GM15510 (cell line): ENCODE data around the gene CEMIP.

Experiments
- POLR2A ChIP-seq: IDR thresholded peaks from 3 replicates; pipeline ENCODE4 v1.6.1; 2011; ENCODE audit warnings: borderline replicate concordance; ENCODE audit not compliant: insufficient read length; ENCODE audit errors: extremely low read depth

Gene CEMIP

GRCh38 chr15:80924278-80924677 lies 145.1 kb downstream of the CEMIP start:
- no peak for TF ChIP-seq POLR2A

DNA sequence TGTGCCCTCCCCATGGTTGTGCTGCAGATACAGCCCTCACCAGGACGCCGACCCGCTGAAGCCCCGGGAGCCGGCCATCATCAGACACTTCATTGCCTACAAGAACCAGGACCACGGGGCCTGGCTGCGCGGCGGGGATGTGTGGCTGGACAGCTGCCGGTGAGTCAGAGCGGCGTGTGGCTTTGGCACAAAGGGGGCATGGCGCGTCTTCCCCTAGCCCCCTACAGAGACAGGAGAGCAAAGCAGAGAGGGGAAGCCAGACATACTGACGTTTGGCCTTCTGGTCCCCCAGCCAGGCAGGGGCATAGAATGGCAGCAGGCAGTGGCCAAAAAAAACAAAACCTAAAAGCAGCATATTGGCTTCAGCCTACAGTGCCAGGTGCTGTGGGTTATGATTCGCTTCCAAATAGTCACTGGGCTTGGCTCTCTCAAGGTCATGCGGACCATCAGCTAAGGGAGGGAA lies 146.5 kb downstream of the CEMIP start:
- TF ChIP-seq POLR2A, result no peak

GRCh38 chr15:80926126-80926525 lies 147.0 kb downstream of the CEMIP start:
- TF ChIP-seq POLR2A, result no peak

DNA sequence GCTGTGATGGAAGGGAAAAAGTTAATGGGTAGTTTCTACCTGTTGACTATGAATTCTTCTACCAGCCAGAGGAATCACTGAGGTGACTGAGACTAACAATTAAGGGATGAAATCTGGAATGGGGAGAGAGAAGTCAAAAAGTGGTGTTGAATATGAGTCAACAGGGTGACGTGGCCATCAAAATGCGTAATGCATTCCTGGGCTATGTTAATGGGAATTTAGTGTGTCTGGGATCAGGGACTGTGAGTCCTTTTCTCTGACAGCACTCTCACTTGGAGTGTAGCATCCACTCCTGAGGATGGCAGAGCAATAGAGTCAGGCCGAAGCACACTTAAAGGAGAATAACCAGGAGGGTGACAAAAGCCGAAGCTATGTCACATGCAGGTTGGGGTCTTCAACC lies 150.1 kb downstream of the CEMIP start:
- no peak for TF ChIP-seq POLR2A

- TF ChIP-seq POLR2A, result no peak
These were observed 150.5 kb downstream of the CEMIP start for GRCh38 chr15:80929689-80930088.

DNA sequence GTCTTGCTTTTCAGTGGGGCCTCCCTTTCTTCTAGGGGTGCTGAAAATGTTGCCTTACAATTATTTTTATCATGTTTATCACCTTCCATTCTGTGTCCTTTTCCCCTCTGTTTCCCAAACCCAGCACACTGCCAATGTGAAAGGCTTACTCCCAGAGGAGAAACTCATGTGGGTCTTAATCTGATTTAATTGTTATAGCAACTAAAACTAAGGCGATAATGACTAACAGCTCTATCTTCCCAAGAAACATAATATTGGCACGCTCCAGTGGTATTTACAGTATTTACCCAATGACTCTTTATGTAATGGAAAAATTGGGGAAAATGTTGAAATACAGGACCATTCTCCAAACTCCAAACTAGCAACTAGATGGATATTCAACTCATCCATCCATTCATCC lies 152.0 kb downstream of the CEMIP start:
- no peak for TF ChIP-seq POLR2A

- TF ChIP-seq POLR2A, result no peak
These were observed 152.7 kb downstream of the CEMIP start for GRCh38 chr15:80931721-80932512.

DNA sequence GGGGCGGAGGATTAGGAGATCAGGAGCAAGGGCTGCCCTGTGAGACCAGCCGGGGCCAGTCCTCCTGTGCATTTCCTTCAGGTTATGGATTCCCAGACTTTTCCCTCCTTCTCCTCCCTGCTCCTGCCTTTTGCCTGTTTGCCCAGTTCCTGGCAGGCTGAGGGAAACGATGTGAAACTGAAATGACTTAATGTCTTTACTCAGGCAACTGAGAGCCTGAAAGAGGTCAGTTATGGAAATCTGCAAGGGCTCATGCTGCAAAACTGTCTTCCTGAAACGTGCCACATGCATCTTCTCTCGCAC lies 153.3 kb downstream of the CEMIP start:
- TF ChIP-seq POLR2A, result no peak

DNA sequence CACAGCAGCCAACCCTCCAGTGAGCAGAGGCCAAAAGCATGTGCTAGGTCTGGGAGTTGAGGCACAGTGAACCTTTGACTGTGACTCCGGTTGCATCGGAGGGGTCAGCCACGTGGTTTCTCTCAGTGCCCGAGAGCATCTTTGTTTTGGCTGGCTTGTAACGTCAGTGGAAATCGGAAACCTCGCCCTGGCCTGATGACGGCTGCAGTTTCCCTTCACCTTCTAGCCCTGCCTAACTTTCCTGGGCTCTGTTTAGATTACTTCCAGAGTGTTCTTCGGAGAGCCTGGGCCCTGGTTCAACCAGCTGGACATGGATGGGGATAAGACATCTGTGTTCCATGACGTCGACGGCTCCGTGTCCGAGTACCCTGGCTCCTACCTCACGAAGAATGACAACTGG lies 153.8 kb downstream of the CEMIP start:
- TF ChIP-seq POLR2A, result no peak

- no peak for TF ChIP-seq POLR2A
These were observed 155.6 kb downstream of the CEMIP start for GRCh38 chr15:80934761-80935221.

- no peak for TF ChIP-seq POLR2A
These were observed 157.3 kb downstream of the CEMIP start for GRCh38 chr15:80936288-80937078.

DNA sequence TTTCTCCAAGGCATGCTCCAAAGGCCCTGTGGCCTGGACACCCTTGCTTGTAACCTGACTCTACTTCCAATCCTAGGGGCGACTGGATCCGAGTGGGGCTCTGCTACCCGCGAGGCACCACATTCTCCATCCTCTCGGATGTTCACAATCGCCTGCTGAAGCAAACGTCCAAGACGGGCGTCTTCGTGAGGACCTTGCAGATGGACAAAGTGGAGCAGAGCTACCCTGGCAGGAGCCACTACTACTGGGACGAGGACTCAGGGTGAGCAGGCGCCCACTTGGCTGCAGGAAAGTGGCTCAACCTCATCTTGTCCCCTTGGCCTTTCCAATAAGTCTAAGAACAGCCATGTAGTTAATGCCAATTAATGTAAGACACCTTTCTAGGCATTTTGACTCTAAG lies 158.5 kb downstream of the CEMIP start:
- no peak for TF ChIP-seq POLR2A

GRCh38 chr15:80939216-80939615 lies 160.0 kb downstream of the CEMIP start:
- TF ChIP-seq POLR2A, result no peak

DNA sequence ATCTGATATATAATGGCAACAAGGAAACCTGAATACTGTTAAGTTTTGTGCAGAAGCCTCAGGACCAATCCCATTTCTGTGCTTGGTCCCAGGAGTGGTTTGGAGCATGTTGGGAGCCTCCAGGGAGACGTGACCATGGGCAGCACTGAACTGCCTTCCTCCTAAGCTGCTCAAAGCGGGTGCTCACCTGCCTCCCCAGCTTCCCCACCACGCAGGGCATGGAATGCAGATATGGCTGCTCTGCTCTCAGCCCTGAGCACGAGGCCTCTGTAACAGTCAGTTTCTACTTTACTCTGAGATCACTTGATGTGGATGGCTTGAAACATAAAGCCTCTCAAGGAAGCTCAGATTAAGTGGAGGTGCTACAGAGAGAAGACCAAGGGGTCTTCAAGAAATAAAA lies 161.2 kb downstream of the CEMIP start:
- no peak for TF ChIP-seq POLR2A

- no peak for TF ChIP-seq POLR2A
These were observed 161.7 kb downstream of the CEMIP start for GRCh38 chr15:80940851-80941250.

GRCh38 chr15:80942266-80942665 lies 163.1 kb downstream of the CEMIP start:
- TF ChIP-seq POLR2A, result no peak
